AG20443 (cell line): ENCODE data around the gene ZMYND8.

ENCODE experiments used
- DNase-seq: peaks from one replicate; pipeline ENCODE4 v3.0.0; 2012; ENCODE audit warnings: low spot score, mixed read lengths

The ZMYND8 gene

GRCh38 chr20:47173596-47174216 lies 182.8 kb downstream of the ZMYND8 start:
- DNase-seq, result no peak

GRCh38 chr20:47172579-47172978 lies 183.9 kb downstream of the ZMYND8 start:
- no peak for DNase-seq

GRCh38 chr20:47167846-47168245 lies 188.7 kb downstream of the ZMYND8 start:
- DNase-seq, result no peak

- DNase-seq, result no peak
Measured at GRCh38 chr20:47165376-47165865, 191.1 kb downstream of the ZMYND8 start.

- DNase-seq, result no peak
Measured at GRCh38 chr20:47164140-47164539, 192.4 kb downstream of the ZMYND8 start.

GRCh38 chr20:47161411-47161810 lies 195.1 kb downstream of the ZMYND8 start:
- DNase-seq, result no peak

DNA sequence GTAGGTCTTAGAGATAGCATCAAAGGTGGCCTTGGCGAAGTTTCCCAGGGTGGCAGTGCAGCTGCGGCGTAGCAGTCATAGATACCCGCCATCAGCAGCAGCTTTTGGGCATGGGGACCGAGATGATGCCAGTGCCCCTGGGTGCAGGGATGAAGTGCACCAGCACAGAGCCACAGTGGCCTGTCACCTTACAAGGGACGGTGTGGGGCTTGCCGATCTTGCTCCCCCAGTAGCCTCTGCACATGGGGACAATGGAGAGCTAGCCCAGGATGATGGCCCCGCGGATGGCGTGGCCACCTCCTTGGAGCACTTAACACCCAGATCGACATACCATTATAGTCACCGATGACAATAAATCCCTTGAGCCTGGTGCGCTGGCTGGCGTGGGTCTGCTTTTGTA lies 195.5 kb downstream of the ZMYND8 start:
- no peak for DNase-seq

GRCh38 chr20:47160240-47160639 lies 196.3 kb downstream of the ZMYND8 start:
- no peak for DNase-seq
